DOHH2 (cell line): ENCODE measurements around the gene LSR.

Source experiments
- EZH2phosphoT487 ChIP-seq: fragments of 200-600 bp; sonication (generic); IDR thresholded peaks from 2 replicates; pipeline ENCODE4 v1.6.1; 2017; ENCODE audit warnings: borderline replicate concordance, mild to moderate bottlenecking, antibody characterized with exemption, low read length, moderate library complexity, mixed read lengths
- TF ChIP-seq, protein P1 (sequence below): fragments of 200-600 bp; sonication (generic); IDR thresholded peaks from one replicate; pipeline ENCODE4 v1.5.1; 2014; ENCODE audit warnings: antibody characterized with exemption, mild to moderate bottlenecking, low read depth, low read length; ENCODE audit not compliant: poor library complexity, severe bottlenecking

DNA sequence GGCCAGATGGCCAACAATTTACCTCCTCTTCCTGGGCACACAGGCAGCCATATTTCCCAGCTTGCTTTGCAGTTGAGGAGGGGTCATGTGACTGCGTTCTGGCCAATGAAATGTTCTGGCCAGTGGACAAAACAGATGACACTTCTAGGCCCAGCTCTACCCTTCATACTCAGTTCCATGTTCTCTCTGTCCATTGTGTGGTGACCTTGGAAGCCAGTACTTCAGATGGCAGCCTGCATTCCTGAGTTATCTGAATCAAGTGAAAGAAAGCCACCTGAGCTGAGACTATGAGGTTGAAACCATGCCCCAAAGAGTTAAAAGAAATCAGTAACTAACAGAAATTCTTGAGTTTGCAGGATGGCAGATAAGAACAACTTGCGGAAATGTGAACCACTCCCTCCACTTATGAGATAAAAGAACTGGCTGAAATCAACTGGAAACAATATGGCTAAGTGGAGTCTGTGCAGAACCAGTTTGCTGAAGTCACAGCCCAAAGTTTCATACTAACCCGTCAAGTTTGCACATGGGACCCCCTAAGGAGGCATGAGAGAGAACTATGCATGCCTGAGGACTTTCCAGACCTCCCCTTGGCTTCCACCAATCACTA, 28.4 kb upstream of the LSR start:
- TF ChIP-seq, protein P1, sequence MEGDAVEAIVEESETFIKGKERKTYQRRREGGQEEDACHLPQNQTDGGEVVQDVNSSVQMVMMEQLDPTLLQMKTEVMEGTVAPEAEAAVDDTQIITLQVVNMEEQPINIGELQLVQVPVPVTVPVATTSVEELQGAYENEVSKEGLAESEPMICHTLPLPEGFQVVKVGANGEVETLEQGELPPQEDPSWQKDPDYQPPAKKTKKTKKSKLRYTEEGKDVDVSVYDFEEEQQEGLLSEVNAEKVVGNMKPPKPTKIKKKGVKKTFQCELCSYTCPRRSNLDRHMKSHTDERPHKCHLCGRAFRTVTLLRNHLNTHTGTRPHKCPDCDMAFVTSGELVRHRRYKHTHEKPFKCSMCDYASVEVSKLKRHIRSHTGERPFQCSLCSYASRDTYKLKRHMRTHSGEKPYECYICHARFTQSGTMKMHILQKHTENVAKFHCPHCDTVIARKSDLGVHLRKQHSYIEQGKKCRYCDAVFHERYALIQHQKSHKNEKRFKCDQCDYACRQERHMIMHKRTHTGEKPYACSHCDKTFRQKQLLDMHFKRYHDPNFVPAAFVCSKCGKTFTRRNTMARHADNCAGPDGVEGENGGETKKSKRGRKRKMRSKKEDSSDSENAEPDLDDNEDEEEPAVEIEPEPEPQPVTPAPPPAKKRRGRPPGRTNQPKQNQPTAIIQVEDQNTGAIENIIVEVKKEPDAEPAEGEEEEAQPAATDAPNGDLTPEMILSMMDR = no peak
- no peak for TF ChIP-seq EZH2phosphoT487
